ENCODE results near the gene ATP1B1. TPM values are rescaled to one million over a fixed set of nuclear protein-coding genes. Genes with fewer than 3 reads are reported as not detected.
"Not testable (repeated sequence)": the region's sequence is repeated elsewhere in the genome, so short reads cannot be mapped to it uniquely, and the experiment has no call there.

Gene ATP1B1
- total RNA-seq, 1 experiment from 2014 or later, result 118 TPM

- Histone ChIP-seq H3K4me1 (ENCODE audit: control insufficient read depth, insufficient read depth, low read length) (no peaks in the 10 kb centered on the region), H3K4me3 (ENCODE audit: low read depth in 2 of 2, low read length in 2 of 2) (no peak overlapping the region), H3K27me3 (ENCODE audit: control insufficient read depth, insufficient read depth, low read length) (no peaks in the 10 kb centered on the region), H3K9me3 (ENCODE audit: control insufficient read depth, insufficient read depth, low read depth, low read length) (no peaks in the 10 kb centered on the region), H3K36me3 (ENCODE audit: control insufficient read depth, insufficient read depth, low read length) (peaks cover 19% of the 10 kb centered on the region), H3K27ac (ENCODE audit: low read length) (no peak overlapping the region)
- CTCF ChIA-PET, result no interaction called here
- DNase-seq (ENCODE audit: low read depth, low spot score) (no peak), ATAC-seq (no peak)
- no peak for TF ChIP-seq TCF7L2 (IDR thresholded peaks at IDR 0.05; ENCODE audit: low read depth, low read length)
- no TSS peak for BruUV-seq (replicated peaks)
- POLR2A ChIA-PET, result no interaction called here
- in situ Hi-C loops (cut with HindIII; ENCODE audit: low pct_unique_long_range_greater_than_20kb, low sequenced_read_pairs) (no loop called here), intact Hi-C loops (cut with micrococcal nuclease; ENCODE audit: unreplicated experiment) (no loop called here)
These were observed 18.0 kb downstream of the ATP1B1 start for GRCh38 chr1:169124459-169124858.

GRCh38 chr1:169125597-169125996 is 19.1 kb downstream of the ATP1B1 start:
- ATAC-seq; H3K9me3 ChIP-seq (ENCODE audit: control insufficient read depth, insufficient read depth, low read depth, low read length); H3K27ac ChIP-seq (ENCODE audit: low read length); in situ Hi-C loops (cut with HindIII; ENCODE audit: low pct_unique_long_range_greater_than_20kb, low sequenced_read_pairs); DNase-seq (ENCODE audit: low read depth, low spot score); H3K4me3 ChIP-seq (ENCODE audit: low read depth in 2 of 2, low read length in 2 of 2); H3K27me3 ChIP-seq (ENCODE audit: control insufficient read depth, insufficient read depth, low read length); H3K4me1 ChIP-seq (ENCODE audit: control insufficient read depth, insufficient read depth, low read length); intact Hi-C loops (cut with micrococcal nuclease; ENCODE audit: unreplicated experiment); BruUV-seq (replicated peaks); CTCF ChIA-PET: not testable (repeated sequence)
- peaks cover 19% of the 10 kb centered on the region for H3K36me3 ChIP-seq (ENCODE audit: control insufficient read depth, insufficient read depth, low read length)
- POLR2A ChIA-PET, result interaction anchor here (1.1 kb wide), 1 partner anchor 13 kb away, joined by 7 read pairs; no protein-coding TSS in a partner anchor

DNA sequence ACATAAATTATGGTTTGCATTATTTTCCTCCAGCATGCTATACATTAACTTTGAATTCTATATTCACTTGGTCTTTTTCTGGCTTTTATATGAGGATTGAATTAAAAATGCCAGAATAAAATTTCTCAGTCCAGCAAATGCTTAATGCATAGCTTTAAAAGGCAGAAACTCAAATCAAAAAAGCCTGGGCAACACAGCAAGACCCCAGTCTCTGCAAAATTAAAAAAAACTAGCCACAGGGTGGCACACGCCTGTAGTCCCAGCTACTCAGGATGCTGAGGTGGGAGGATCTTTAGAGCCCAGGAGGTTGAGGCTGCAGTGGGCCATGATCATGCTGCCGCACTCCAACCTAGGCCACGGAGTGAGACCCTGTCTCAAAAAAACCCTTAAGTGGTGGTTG is 19.8 kb downstream of the ATP1B1 start:
- no peak overlapping the region for H3K27ac ChIP-seq (ENCODE audit: low read length)
- H3K9me3 ChIP-seq (ENCODE audit: control insufficient read depth, insufficient read depth, low read depth, low read length), result no peaks in the 10 kb centered on the region
- intact Hi-C loops (cut with micrococcal nuclease; ENCODE audit: unreplicated experiment) (no loop called here), in situ Hi-C loops (cut with HindIII; ENCODE audit: low pct_unique_long_range_greater_than_20kb, low sequenced_read_pairs) (no loop called here)
- no peaks in the 10 kb centered on the region for H3K27me3 ChIP-seq (ENCODE audit: control insufficient read depth, insufficient read depth, low read length)
- H3K36me3 ChIP-seq (ENCODE audit: control insufficient read depth, insufficient read depth, low read length), result peaks cover 19% of the 10 kb centered on the region
- DNase-seq (ENCODE audit: low read depth, low spot score) (no peak), ATAC-seq (no peak)
- no peaks in the 10 kb centered on the region for H3K4me1 ChIP-seq (ENCODE audit: control insufficient read depth, insufficient read depth, low read length)
- POLR2A ChIA-PET, result interaction anchor here (1.1 kb wide), 1 partner anchor 14 kb away, joined by 7 read pairs; no protein-coding TSS in a partner anchor
- TF ChIP-seq SIN3A (IDR thresholded peaks at IDR 0.05; ENCODE audit: borderline replicate concordance, insufficient read depth, low read depth, low read length) (no peak), CTCF (IDR thresholded peaks at IDR 0.05) (no peak), POLR2AphosphoS5 (IDR thresholded peaks at IDR 0.05; ENCODE audit: low read depth, low read length) (no peak), TCF7L2 (IDR thresholded peaks at IDR 0.05; ENCODE audit: low read depth, low read length) (no peak)
- TF ChIP-seq, protein P1, sequence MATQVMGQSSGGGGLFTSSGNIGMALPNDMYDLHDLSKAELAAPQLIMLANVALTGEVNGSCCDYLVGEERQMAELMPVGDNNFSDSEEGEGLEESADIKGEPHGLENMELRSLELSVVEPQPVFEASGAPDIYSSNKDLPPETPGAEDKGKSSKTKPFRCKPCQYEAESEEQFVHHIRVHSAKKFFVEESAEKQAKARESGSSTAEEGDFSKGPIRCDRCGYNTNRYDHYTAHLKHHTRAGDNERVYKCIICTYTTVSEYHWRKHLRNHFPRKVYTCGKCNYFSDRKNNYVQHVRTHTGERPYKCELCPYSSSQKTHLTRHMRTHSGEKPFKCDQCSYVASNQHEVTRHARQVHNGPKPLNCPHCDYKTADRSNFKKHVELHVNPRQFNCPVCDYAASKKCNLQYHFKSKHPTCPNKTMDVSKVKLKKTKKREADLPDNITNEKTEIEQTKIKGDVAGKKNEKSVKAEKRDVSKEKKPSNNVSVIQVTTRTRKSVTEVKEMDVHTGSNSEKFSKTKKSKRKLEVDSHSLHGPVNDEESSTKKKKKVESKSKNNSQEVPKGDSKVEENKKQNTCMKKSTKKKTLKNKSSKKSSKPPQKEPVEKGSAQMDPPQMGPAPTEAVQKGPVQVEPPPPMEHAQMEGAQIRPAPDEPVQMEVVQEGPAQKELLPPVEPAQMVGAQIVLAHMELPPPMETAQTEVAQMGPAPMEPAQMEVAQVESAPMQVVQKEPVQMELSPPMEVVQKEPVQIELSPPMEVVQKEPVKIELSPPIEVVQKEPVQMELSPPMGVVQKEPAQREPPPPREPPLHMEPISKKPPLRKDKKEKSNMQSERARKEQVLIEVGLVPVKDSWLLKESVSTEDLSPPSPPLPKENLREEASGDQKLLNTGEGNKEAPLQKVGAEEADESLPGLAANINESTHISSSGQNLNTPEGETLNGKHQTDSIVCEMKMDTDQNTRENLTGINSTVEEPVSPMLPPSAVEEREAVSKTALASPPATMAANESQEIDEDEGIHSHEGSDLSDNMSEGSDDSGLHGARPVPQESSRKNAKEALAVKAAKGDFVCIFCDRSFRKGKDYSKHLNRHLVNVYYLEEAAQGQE (IDR thresholded peaks at IDR 0.05; ENCODE audit: insufficient read depth in 1 of 2, low read depth in 2 of 2, low read length in 1 of 2), result no peak
- CTCF ChIA-PET, result no interaction called here
- H3K4me3 ChIP-seq (ENCODE audit: low read depth in 2 of 2, low read length in 2 of 2), result no peak overlapping the region
- BruUV-seq (replicated peaks), result no TSS peak
